NCI-H187 treated with DMSO at 0.1 percent for 48 hours (cell line): ENCODE measurements around the gene ATP5ME.
"Not testable (repeated sequence)": the region's sequence is repeated elsewhere in the genome, so short reads cannot be mapped to it uniquely, and the experiment has no call there.

Experiments
- DNase-seq: peaks from one replicate; lab custom pipeline; 2025; lab: John Stamatoyannopoulos, UW

Gene ATP5ME

GRCh38 chr4:704971-705277 lies 30.8 kb upstream of the ATP5ME start:
- no peak for DNase-seq

GRCh38 chr4:704198-704891 lies 30.3 kb upstream of the ATP5ME start:
- no peak for DNase-seq

DNA sequence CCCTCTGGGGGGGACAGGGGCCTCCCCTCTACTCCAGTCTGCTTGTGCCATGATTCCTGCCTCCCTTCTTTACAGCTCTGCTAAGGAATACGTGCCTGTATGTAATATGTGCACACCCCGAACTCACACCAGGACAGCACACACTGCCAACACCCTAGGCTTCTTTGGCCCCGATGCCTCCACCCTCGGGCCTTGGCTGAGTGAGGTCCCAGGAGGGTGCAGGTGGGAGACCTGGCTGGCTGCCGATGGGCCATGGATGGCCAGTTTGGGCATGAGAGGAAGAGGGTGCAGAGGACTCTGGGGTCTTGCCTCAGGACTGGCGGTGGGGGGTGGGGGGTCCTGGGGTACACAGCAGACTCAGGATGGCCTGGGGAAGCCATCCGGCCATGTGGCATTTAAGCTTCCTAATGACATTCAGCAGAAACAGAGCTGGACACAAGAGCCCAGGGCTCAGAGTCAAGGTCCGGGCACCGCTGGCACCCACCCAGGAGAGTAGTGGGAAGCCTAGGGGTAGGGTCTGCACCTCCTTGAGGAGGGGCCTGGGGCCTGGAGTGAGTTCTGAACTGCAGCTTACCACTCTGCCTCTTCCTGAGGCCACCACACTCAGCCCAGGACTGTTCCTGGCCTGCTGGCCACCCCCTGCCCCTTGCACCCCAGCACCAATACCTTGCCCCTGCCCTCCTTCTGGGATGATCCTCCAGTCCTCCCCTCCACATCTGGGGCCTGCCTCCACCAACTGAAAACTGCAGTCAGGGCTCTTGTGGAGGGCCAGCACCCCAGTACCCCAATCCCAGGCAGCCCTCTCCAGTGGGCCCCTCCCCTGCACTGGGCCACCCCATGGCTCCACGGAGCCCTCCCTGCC lies 29.5 kb upstream of the ATP5ME start:
- no peak for DNase-seq

DNA sequence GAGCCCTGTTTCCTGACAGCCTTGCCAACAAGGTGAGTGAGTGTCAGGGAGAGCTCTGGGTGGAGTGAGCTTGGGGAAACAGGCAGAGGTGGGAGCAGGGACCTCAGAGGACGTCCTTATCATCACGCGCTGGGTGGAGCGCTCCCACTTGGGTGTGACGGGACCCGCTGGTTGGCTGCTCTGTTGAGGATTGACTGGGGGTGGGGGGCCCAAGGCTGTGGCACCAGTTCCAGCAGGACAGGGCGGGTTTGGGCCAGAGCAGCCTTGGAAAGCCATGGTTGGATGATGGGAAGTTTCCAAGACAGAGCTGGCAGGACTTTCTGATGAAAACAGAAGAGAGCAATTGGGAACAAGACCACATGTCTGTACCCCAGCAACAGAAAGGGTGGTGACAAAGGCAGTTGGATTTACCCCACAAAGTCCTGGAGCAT lies 28.6 kb upstream of the ATP5ME start:
- DNase-seq = no peak

- no peak for DNase-seq
Measured at GRCh38 chr4:700587-701264, 26.6 kb upstream of the ATP5ME start.

GRCh38 chr4:699816-700580 lies 25.9 kb upstream of the ATP5ME start:
- no peak for DNase-seq

- DNase-seq = not testable (repeated sequence)
Measured at GRCh38 chr4:694341-694940, 20.4 kb upstream of the ATP5ME start.

- no peak for DNase-seq
Measured at GRCh38 chr4:692771-693554, 18.9 kb upstream of the ATP5ME start.

DNA sequence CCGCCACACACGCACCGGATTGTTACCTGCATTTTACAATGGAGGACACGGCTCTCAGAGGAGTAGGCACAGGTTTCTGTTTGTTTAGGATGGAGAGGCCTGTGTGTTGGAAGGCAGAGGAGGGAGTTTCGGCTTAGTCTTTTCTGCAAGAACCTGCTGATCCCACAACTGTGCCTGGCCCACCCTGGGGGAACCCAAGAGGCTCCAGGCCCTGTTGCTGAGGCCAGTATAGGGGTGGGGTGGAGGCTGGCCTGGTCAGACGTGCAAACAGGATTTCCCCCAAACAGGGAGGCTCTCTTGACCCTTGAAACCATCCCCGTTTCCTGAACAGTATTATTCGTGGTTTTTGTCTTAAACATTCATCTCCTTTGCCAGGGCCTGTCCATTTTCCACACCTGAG lies 15.6 kb upstream of the ATP5ME start:
- no peak for DNase-seq

GRCh38 chr4:688854-689681 lies 15.0 kb upstream of the ATP5ME start, which contains the start of gene SLC49A3:
SLC49A3 (minus strand) TSS chr4:689151; CDS start chr4:689127, 24 bp downstream.
- DNase-seq = no peak

DNA sequence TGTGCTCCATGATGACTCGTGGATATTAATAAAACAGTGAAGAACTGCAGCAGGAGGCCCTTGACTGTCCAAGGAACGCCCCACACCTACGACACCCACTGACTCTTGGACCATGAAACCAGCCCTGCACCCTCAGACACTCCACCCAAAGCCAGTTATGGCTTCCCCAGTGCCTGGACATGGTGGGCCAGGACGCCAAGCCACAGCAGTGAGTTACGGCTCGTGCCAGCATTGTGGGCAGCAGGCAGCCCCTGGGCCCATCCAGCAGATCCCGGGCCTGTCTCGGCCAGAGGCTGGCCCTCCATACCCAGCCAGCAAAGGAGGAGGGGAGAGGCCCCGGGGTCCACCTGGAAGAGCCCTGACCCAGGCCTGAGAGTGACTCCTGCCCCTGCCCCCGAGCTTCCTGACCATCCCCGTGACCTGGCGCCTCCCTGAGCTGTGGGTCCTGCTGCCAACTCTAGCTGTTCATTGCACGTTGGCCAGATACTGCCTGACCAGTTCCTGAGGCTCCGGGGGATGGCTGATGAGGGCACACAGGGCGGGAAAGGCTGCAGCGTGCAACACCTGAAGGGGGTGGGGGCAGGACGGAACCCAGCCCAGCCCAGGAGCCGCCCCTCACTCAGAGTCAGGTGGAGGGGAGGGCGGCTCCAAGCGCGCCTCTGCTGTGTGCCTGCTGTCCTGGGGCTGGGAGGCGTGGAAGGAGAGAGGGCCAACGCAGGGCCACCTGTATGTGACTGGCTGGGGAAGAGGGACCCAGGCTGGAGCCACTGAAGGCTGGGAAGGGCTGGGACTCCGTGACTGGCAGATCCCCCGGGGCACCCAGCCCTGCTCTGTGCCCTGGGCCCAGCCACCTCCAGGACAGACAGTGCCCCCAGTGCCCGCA lies 14.1 kb upstream of the ATP5ME start:
- no peak for DNase-seq

DNA sequence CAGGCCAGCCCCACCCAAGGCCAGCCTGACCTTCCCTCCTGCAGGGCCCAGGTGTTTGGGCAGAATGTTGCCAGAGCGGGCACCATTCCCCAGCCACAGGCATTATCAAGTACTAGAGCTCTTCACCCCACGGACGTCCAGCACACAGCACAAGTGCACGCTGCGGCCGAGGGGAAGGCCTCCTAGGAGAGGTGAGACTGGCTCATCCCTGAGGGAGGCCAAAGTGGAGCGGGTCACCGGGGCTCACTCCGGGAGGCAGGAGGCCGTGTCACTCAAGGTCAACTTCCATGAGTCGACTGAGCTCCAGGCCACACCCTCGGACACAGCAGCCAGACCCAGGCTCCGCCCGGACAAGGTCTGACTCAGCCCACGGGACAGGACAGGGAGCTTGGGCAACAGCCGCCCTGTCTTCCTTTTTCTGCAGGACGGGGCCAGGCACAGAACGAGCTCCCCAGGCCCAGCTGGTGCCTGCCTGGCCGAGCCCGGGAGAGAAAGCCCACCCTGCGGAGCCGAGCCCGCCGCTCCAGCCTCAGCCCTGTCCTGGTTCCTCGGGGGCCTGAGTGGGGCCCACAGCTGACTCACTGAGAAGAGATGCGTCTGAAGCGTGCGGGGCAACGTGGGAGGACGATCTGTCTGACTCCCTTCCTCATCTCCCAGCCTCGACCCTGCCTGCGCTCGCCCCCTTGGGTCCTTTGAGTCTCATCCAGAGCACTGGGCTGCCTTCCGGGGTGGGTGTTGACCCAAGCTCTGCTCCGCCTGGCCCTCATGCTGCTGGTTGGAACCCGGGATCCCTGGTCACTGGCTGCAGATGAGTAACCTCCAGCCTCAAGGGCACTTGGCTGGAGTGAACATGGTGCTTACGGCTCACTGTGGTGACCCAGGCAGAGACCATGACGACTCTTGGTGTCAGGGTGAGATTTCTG lies 13.2 kb upstream of the ATP5ME start:
- no peak for DNase-seq

GRCh38 chr4:686413-687040 lies 12.5 kb upstream of the ATP5ME start:
- no peak for DNase-seq

DNA sequence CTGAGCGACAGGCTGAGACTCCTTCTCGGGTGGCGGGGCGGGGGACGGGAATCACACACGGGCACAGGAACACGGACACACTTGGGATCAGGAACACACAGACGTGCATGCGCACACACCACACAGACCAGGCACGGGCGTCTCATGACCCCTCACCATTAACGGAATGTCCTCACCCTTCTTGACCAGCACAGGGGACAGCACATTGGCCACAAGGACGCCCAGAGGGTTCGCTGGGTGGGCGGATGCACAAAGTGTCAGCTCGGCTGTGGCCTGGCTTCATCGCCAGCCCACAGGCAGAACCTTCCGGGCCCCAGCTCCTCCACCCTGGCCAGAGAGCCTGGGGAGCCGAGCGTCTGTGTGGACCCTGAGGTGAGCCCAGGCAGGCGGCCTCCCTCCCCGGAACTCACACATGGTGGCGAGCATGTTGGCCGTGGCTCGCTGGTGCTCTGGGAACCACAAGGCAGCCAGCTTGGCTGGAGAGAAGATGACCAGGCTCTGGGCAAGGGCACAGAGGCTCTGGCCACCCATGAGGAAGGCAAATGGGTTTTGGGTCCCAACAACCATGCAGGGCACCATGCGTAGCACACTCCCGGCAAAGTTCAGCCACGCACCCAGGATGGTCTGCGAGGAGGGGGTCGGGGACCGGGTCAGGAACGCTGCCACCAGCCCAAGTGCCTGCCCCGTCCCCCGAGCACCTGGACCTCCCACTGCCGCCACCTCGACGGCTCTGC lies 11.8 kb upstream of the ATP5ME start:
- no peak for DNase-seq

- DNase-seq = no peak
Measured at GRCh38 chr4:684623-685327, 10.7 kb upstream of the ATP5ME start.

- no peak for DNase-seq
Measured at GRCh38 chr4:683982-684622, 10.0 kb upstream of the ATP5ME start.
